ENCODE results near the gene PHF21B. TPM values are rescaled to one million over a fixed set of nuclear protein-coding genes. Genes with fewer than 3 reads are reported as not detected.
A peak's percentile ranks its signal among the peaks of the same experiment; 100 is the strongest.

Gene PHF21B
- not detected in 2 replicates for total RNA-seq (2022)
- percentile 1 among the genes with signal in this experiment for Bru-seq, nascent RNA
- percentile 6 among the genes with signal in this experiment for BruChase-seq, experiment 1, labeled RNA remaining after a 6-hour chase
- percentile 6 among the genes with signal in this experiment for BruChase-seq, experiment 2, labeled RNA remaining after a 2-hour chase
- long read RNA-seq = 0 reads

DNA sequence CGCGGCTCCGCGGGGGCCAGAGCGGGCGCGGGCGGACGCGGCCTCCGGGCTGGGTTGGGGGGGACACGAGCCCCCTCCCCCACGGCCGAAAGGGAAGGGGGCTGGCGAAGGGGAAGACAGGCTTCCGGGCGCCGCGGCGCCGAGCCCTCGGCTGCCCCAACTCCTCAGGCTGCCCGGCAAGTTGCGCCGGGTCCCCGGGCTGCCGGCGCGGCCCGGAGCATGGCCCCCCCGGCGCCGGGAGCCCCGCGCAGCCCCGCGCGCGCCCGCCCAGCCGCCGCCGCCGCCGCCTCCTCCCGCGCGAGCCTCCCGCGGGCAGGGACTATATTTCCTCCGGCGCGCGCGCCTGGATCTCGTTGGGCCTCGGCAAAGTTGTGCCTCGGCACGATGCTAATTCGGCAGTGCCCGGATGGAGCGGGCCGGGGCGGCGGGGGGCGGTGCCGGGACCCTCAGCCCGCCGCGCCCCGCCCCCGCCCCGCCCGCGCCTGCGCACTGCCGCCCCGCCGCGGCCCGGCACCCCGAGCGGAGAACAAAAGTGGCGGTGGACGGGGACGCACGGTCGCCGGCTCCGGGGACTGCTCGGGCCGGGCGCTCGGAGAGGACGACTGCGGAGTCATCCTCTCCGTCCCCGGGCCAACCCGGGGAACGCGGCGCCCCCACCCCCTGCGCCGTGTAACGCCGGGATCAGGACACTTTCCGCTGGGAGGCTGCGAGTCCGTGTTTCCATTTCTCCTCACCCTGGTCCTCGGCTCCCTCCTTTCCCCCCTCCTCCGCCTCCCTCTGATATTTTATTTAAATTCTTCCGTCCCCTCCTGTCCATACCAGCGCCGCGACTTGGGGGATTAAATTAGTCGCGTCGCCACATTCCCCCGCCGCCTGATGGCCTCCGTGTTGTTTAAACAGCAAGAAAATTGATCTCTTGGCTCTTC, at the start of gene PHF21B:
TSS of gene PHF21B (minus strand) at position 400 of the 926 bp plus-strand sequence. CDS start 456 bp downstream, outside the sequence.
- CTCF ChIA-PET = no interaction called here
- intact Hi-C loops (cut with micrococcal nuclease; ENCODE audit: unreplicated experiment) = no loop called here
- H3K4me1 Mint-ChIP-seq (ENCODE audit: low read depth, unreplicated experiment) = peaks cover 9% of the 10 kb centered on the region
- H3K36me3 Mint-ChIP-seq (ENCODE audit: insufficient read depth, unreplicated experiment) = peaks cover 6% of the 10 kb centered on the region
- BruUV-seq (replicated peaks) = no TSS peak
- H3K9me3 Mint-ChIP-seq (ENCODE audit: low read depth, unreplicated experiment) = no peaks in the 10 kb centered on the region
- peak; percentile 13 for DNase-seq
- TF ChIP-seq, protein P1, sequence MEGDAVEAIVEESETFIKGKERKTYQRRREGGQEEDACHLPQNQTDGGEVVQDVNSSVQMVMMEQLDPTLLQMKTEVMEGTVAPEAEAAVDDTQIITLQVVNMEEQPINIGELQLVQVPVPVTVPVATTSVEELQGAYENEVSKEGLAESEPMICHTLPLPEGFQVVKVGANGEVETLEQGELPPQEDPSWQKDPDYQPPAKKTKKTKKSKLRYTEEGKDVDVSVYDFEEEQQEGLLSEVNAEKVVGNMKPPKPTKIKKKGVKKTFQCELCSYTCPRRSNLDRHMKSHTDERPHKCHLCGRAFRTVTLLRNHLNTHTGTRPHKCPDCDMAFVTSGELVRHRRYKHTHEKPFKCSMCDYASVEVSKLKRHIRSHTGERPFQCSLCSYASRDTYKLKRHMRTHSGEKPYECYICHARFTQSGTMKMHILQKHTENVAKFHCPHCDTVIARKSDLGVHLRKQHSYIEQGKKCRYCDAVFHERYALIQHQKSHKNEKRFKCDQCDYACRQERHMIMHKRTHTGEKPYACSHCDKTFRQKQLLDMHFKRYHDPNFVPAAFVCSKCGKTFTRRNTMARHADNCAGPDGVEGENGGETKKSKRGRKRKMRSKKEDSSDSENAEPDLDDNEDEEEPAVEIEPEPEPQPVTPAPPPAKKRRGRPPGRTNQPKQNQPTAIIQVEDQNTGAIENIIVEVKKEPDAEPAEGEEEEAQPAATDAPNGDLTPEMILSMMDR (IDR thresholded peaks at IDR 0.05; ENCODE audit: unreplicated experiment) = no peak
- no peak within 1 kb of the TSS for H3K27ac Mint-ChIP-seq (ENCODE audit: unreplicated experiment)
- peaks cover 76% of the 10 kb centered on the region for H3K27me3 Mint-ChIP-seq (ENCODE audit: unreplicated experiment)
- H3K4me3 Mint-ChIP-seq (ENCODE audit: low read depth, unreplicated experiment) = peak within 1 kb of the TSS; percentile 64

DNA sequence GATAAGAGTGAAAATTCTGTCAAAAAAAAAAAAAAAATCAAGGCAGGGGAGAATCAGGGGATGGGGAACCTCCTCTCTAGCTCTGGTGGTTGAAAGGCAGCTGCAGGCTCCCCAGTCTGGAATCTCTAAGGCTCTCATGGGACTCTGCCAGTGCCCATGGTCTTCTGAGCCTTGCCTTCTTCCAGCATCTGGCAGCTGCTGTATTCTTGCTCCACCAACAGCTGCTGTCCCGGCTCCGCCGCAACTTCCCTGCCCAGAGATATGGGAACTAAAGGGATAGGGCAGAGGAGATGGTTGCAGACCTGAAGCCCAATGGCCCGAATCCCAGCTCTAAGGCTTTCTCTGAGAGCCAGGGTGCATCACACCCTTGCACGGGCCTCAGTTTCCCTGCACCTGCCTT, 49.5 kb upstream of the PHF21B start:
- CTCF ChIA-PET = no interaction called here
- no TSS peak for BruUV-seq (replicated peaks)

DNA sequence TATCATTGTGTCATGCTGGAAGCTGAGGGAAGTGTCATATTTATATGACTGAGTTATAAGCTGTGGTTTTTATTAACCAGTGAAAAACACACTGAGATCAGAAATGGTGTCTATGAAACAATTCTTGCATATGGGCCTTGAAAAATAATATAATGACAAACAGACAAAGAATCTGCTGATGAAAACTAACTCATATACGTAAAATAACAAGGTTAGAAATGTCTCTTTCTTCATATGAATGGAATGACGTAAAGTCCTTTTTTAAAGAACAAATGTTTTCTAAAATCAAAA, 48.8 kb upstream of the PHF21B start:
- no TSS peak for BruUV-seq (replicated peaks)
- CTCF ChIA-PET = interaction anchor here (0.5 to 1.3 kb wide), 2 partner anchors 38 to 47 kb away, joined by 4 to 11 read pairs; no protein-coding TSS in a partner anchor
- TF ChIP-seq, protein P1 (IDR thresholded peaks at IDR 0.05; ENCODE audit: unreplicated experiment) = no peak
- no peaks in the 10 kb centered on the region for H3K4me1 Mint-ChIP-seq (ENCODE audit: low read depth, unreplicated experiment)
- no peaks in the 10 kb centered on the region for H3K36me3 Mint-ChIP-seq (ENCODE audit: insufficient read depth, unreplicated experiment)
- H3K4me3 Mint-ChIP-seq (ENCODE audit: low read depth, unreplicated experiment) = no peak overlapping the region
- no peak overlapping the region for H3K27ac Mint-ChIP-seq (ENCODE audit: unreplicated experiment)
- intact Hi-C loops (cut with micrococcal nuclease; ENCODE audit: unreplicated experiment) = no loop called here
- H3K9me3 Mint-ChIP-seq (ENCODE audit: low read depth, unreplicated experiment) = no peaks in the 10 kb centered on the region
- no peak for DNase-seq
- peaks cover 78% of the 10 kb centered on the region for H3K27me3 Mint-ChIP-seq (ENCODE audit: unreplicated experiment)

More for the DNA sequence above, 49.5 kb upstream of the PHF21B start:
- Mint-ChIP-seq H3K4me3 (ENCODE audit: low read depth, unreplicated experiment) (no peak overlapping the region), H3K27ac (ENCODE audit: unreplicated experiment) (no peak overlapping the region), H3K4me1 (ENCODE audit: low read depth, unreplicated experiment) (no peaks in the 10 kb centered on the region), H3K9me3 (ENCODE audit: low read depth, unreplicated experiment) (no peaks in the 10 kb centered on the region), H3K36me3 (ENCODE audit: insufficient read depth, unreplicated experiment) (no peaks in the 10 kb centered on the region), H3K27me3 (ENCODE audit: unreplicated experiment) (peaks cover 78% of the 10 kb centered on the region)
- no peak for DNase-seq
- TF ChIP-seq, protein P1 (IDR thresholded peaks at IDR 0.05; ENCODE audit: unreplicated experiment) = no peak
- intact Hi-C loops (cut with micrococcal nuclease; ENCODE audit: unreplicated experiment) = no loop called here

DNA sequence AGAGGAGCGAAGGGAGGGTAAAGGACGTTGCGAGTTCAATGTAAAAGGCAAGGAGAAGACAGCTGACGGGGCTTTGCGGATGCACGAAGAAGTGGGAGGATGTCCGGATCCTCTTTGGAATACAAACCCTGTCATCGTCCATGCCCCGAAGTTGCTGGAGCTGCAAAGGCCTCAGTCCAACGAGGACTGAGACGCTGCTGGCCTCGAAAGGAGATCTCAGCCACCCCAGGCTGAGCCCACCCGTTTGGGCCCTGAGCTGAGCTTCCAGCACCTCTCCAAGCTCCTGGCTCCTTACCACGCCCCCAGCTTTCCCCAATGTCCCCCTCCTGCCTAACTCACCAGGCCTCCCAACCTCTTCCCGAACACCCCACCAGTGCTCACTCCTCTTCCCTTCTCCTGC, 46.1 kb upstream of the PHF21B start:
- H3K27me3 Mint-ChIP-seq (ENCODE audit: unreplicated experiment) = peaks cover 80% of the 10 kb centered on the region
- TF ChIP-seq, protein P1 (IDR thresholded peaks at IDR 0.05; ENCODE audit: unreplicated experiment) = no peak
- no peak for DNase-seq
- H3K27ac Mint-ChIP-seq (ENCODE audit: unreplicated experiment) = no peak overlapping the region
- no peaks in the 10 kb centered on the region for H3K4me1 Mint-ChIP-seq (ENCODE audit: low read depth, unreplicated experiment)
- BruUV-seq (replicated peaks) = no TSS peak
- CTCF ChIA-PET = no interaction called here
- intact Hi-C loops (cut with micrococcal nuclease; ENCODE audit: unreplicated experiment) = no loop called here
- H3K36me3 Mint-ChIP-seq (ENCODE audit: insufficient read depth, unreplicated experiment) = no peaks in the 10 kb centered on the region
- H3K9me3 Mint-ChIP-seq (ENCODE audit: low read depth, unreplicated experiment) = no peaks in the 10 kb centered on the region
- H3K4me3 Mint-ChIP-seq (ENCODE audit: low read depth, unreplicated experiment) = no peak overlapping the region

All from Calu3 (cell line).